ENCODE measurements around the gene ACTL10. TPM values are rescaled to one million over a fixed set of nuclear protein-coding genes. Genes with fewer than 3 reads are reported as not detected.

The ACTL10 gene
- total RNA-seq, 1 experiment from 2014 or later: 3.2 TPM

GRCh38 chr20:33651562-33652048, 15.1 kb upstream of the ACTL10 start:
- no peak for DNase-seq (ENCODE audit: unreplicated experiment)
- BruUV-seq (replicated peaks): no TSS peak
- Mint-ChIP-seq H3K4me3 (ENCODE audit: unreplicated experiment) (no peak overlapping the region), H3K36me3 (ENCODE audit: insufficient read depth, unreplicated experiment) (peaks cover 26% of the 10 kb centered on the region), H3K27ac (ENCODE audit: low read depth, unreplicated experiment) (no peak overlapping the region), H3K4me1 (ENCODE audit: insufficient read depth, unreplicated experiment) (peaks cover 10% of the 10 kb centered on the region), H3K9me3 (ENCODE audit: unreplicated experiment) (no peaks in the 10 kb centered on the region), H3K27me3 (ENCODE audit: insufficient read depth, unreplicated experiment) (no peaks in the 10 kb centered on the region)
- ChIA-PET CTCF (interaction anchor here (0.6 to 5.6 kb wide), 9 partner anchors 12 to 246 kb away, joined by 3 to 28 read pairs (median 4); partner anchors contain the start of gene ACTL10), POLR2A (interaction anchor here (0.7 to 1.0 kb wide), 4 partner anchors 12 to 706 kb away, joined by 3 to 4 read pairs (median 4); no protein-coding TSS in a partner anchor)
- TF ChIP-seq CTCF (IDR thresholded peaks at IDR 0.05; ENCODE audit: unreplicated experiment): no peak
- intact Hi-C loops (cut with micrococcal nuclease): no loop called here

- intact Hi-C loops (cut with micrococcal nuclease): loop anchor here (1.0 kb wide), 2 partner anchors 196 to 237 kb away; no protein-coding TSS in a partner anchor
- ChIA-PET CTCF (interaction anchor here (0.6 to 5.6 kb wide), 18 partner anchors 9 to 476 kb away, joined by 3 to 28 read pairs (median 4); partner anchors contain the start of genes ACTL10 and C20orf144), POLR2A (interaction anchor here (0.6 to 2.8 kb wide), 4 partner anchors 10 to 210 kb away, joined by 4 to 18 read pairs (median 6); partner anchors contain the start of genes ACTL10, C20orf144 and CBFA2T2)
- no TSS peak for BruUV-seq (replicated peaks)
- Mint-ChIP-seq H3K27me3 (ENCODE audit: insufficient read depth, unreplicated experiment) (no peaks in the 10 kb centered on the region), H3K4me3 (ENCODE audit: unreplicated experiment) (no peak overlapping the region), H3K27ac (ENCODE audit: low read depth, unreplicated experiment) (no peak overlapping the region), H3K9me3 (ENCODE audit: unreplicated experiment) (no peaks in the 10 kb centered on the region), H3K36me3 (ENCODE audit: insufficient read depth, unreplicated experiment) (peaks cover 17% of the 10 kb centered on the region), H3K4me1 (ENCODE audit: insufficient read depth, unreplicated experiment) (peaks cover under 1% of the 10 kb centered on the region)
- peak; percentile 76 for TF ChIP-seq CTCF (IDR thresholded peaks at IDR 0.05; ENCODE audit: unreplicated experiment)
- DNase-seq (ENCODE audit: unreplicated experiment): peak; percentile 57
Measured at GRCh38 chr20:33653218-33653899, 13.4 kb upstream of the ACTL10 start.

GRCh38 chr20:33653900-33654596, 12.7 kb upstream of the ACTL10 start:
- H3K4me3 Mint-ChIP-seq (ENCODE audit: unreplicated experiment): no peak overlapping the region
- H3K4me1 Mint-ChIP-seq (ENCODE audit: insufficient read depth, unreplicated experiment): no peaks in the 10 kb centered on the region
- no peak overlapping the region for H3K27ac Mint-ChIP-seq (ENCODE audit: low read depth, unreplicated experiment)
- H3K36me3 Mint-ChIP-seq (ENCODE audit: insufficient read depth, unreplicated experiment): peaks cover 14% of the 10 kb centered on the region
- BruUV-seq (replicated peaks): no TSS peak
- no peak for TF ChIP-seq CTCF (IDR thresholded peaks at IDR 0.05; ENCODE audit: unreplicated experiment)
- POLR2A ChIA-PET: interaction anchor here (0.9 to 2.8 kb wide), 5 partner anchors 9 to 194 kb away, joined by 3 to 18 read pairs (median 6); partner anchors contain the start of genes ACTL10, C20orf144 and CBFA2T2
- intact Hi-C loops (cut with micrococcal nuclease): loop anchor here (1.0 kb wide), 2 partner anchors 197 to 238 kb away; no protein-coding TSS in a partner anchor
- CTCF ChIA-PET: interaction anchor here (0.7 to 5.6 kb wide), 17 partner anchors 9 to 475 kb away, joined by 3 to 28 read pairs (median 4); partner anchors contain the start of genes ACTL10 and C20orf144
- peak; percentile 47 for DNase-seq (ENCODE audit: unreplicated experiment)
- H3K27me3 Mint-ChIP-seq (ENCODE audit: insufficient read depth, unreplicated experiment): no peaks in the 10 kb centered on the region
- H3K9me3 Mint-ChIP-seq (ENCODE audit: unreplicated experiment): no peaks in the 10 kb centered on the region
